A549 (cell line): ENCODE measurements around the gene ARHGAP10.

Source experiments
- EHF ChIP-seq: fragments of 250-450 bp; sonication (Bioruptor Pico); IDR thresholded peaks from 2 replicates; pipeline ENCODE4 v1.5.0; 2020; ENCODE audit warnings: mild to moderate bottlenecking
- POLR2A ChIP-seq: IDR thresholded peaks from 2 replicates; pipeline ENCODE4 v1.6.1; 2012; ENCODE audit warnings: mild to moderate bottlenecking, low read length
- POLR2AphosphoS2 ChIP-seq: conservative IDR thresholded peaks from 2 replicates; pipeline ENCODE4 v1.6.1; 2012; ENCODE audit warnings: low read length, improper control_type of control experiment, inconsistent platforms
- TF ChIP-seq, protein P1 (sequence below): fragments of 200-600 bp; sonication (generic); IDR thresholded peaks from 2 replicates; pipeline ENCODE4 v1.6.1; 2016; ENCODE audit warnings: antibody characterized with exemption, mild to moderate bottlenecking, moderate library complexity
- TF ChIP-seq, protein P2 (sequence below): fragments of >200 bp; sonication (Bioruptor Twin); formaldehyde crosslinking; IDR thresholded peaks from 3 replicates; pipeline ENCODE4 v1.5.1; 2016
- TF ChIP-seq, protein P3 (sequence below): IDR thresholded peaks from 2 replicates; pipeline ENCODE4 v1.6.1; 2012

DNA sequence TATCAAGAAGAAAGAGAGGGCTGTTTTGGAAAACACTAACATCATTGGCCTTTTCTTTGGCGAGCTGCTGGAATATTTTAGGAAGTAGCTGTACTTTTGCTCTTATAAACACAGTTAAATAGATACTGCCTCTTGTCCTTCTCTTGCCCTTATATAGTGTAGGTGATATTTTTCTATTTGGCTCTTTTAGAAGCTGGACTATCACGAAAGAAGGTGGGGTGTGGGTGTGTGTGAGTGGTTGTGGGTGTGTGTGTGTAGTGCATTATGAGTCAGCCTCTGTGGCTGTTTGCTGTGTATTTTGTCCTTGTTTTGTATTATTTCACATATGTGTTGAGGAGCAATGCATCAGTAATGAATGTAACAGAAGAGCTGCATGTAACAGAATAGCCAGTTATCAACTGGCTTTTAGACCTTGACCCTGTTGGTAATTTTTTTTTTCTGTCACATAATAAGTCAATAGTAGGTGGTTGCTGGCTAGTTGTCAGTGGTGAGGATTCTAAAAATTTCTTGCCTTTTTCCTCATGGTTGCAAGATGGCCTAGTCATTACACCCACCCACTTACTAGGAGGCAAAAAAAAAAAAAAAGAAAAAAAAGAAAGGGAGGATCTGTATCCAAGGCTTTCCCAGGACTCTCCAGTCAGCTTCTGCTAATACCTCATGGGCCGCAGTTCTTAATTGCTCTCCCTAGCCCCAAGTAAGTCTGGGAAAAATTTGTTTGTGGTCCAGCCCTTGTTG, 23.8 kb downstream of the ARHGAP10 start:
- TF ChIP-seq POLR2A (no peak), EHF (CRISPR knock-in tag) (no peak), POLR2AphosphoS2 (no peak)
- TF ChIP-seq, protein P1, sequence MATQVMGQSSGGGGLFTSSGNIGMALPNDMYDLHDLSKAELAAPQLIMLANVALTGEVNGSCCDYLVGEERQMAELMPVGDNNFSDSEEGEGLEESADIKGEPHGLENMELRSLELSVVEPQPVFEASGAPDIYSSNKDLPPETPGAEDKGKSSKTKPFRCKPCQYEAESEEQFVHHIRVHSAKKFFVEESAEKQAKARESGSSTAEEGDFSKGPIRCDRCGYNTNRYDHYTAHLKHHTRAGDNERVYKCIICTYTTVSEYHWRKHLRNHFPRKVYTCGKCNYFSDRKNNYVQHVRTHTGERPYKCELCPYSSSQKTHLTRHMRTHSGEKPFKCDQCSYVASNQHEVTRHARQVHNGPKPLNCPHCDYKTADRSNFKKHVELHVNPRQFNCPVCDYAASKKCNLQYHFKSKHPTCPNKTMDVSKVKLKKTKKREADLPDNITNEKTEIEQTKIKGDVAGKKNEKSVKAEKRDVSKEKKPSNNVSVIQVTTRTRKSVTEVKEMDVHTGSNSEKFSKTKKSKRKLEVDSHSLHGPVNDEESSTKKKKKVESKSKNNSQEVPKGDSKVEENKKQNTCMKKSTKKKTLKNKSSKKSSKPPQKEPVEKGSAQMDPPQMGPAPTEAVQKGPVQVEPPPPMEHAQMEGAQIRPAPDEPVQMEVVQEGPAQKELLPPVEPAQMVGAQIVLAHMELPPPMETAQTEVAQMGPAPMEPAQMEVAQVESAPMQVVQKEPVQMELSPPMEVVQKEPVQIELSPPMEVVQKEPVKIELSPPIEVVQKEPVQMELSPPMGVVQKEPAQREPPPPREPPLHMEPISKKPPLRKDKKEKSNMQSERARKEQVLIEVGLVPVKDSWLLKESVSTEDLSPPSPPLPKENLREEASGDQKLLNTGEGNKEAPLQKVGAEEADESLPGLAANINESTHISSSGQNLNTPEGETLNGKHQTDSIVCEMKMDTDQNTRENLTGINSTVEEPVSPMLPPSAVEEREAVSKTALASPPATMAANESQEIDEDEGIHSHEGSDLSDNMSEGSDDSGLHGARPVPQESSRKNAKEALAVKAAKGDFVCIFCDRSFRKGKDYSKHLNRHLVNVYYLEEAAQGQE = no peak
- TF ChIP-seq, protein P2, sequence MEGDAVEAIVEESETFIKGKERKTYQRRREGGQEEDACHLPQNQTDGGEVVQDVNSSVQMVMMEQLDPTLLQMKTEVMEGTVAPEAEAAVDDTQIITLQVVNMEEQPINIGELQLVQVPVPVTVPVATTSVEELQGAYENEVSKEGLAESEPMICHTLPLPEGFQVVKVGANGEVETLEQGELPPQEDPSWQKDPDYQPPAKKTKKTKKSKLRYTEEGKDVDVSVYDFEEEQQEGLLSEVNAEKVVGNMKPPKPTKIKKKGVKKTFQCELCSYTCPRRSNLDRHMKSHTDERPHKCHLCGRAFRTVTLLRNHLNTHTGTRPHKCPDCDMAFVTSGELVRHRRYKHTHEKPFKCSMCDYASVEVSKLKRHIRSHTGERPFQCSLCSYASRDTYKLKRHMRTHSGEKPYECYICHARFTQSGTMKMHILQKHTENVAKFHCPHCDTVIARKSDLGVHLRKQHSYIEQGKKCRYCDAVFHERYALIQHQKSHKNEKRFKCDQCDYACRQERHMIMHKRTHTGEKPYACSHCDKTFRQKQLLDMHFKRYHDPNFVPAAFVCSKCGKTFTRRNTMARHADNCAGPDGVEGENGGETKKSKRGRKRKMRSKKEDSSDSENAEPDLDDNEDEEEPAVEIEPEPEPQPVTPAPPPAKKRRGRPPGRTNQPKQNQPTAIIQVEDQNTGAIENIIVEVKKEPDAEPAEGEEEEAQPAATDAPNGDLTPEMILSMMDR = no peak
- TF ChIP-seq, protein P3, sequence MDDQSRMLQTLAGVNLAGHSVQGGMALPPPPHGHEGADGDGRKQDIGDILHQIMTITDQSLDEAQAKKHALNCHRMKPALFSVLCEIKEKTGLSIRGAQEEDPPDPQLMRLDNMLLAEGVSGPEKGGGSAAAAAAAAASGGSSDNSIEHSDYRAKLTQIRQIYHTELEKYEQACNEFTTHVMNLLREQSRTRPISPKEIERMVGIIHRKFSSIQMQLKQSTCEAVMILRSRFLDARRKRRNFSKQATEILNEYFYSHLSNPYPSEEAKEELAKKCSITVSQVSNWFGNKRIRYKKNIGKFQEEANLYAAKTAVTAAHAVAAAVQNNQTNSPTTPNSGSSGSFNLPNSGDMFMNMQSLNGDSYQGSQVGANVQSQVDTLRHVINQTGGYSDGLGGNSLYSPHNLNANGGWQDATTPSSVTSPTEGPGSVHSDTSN = no peak
